ENCODE measurements around the gene USP24. TPM values are rescaled to one million over a fixed set of nuclear protein-coding genes. Genes with fewer than 3 reads are reported as not detected.

Gene USP24
- total RNA-seq, 4 donors from 2014 or later, result 42.7 to 77.1 (median 64.8) TPM

DNA sequence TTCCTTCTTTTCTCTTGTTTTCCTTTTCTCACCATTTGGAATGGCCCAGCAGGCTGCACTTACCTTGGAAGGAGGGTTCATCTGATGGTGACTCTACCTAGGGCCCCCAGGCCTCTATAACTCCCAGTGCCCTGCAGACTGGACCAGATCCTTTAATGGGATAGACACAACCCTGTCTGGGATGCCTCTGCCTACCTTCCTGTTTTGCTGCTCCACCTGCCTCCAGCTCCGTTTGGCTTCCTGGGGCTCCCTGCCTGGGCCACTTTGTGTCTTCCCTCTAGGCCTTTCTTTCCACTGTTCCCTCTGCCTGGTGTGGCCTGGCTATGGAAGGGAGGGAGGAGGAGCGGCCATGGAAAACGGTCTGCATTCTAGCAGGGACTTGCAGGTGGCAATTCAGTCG, 168.3 kb downstream of the USP24 start:
- TF ChIP-seq, protein P1, sequence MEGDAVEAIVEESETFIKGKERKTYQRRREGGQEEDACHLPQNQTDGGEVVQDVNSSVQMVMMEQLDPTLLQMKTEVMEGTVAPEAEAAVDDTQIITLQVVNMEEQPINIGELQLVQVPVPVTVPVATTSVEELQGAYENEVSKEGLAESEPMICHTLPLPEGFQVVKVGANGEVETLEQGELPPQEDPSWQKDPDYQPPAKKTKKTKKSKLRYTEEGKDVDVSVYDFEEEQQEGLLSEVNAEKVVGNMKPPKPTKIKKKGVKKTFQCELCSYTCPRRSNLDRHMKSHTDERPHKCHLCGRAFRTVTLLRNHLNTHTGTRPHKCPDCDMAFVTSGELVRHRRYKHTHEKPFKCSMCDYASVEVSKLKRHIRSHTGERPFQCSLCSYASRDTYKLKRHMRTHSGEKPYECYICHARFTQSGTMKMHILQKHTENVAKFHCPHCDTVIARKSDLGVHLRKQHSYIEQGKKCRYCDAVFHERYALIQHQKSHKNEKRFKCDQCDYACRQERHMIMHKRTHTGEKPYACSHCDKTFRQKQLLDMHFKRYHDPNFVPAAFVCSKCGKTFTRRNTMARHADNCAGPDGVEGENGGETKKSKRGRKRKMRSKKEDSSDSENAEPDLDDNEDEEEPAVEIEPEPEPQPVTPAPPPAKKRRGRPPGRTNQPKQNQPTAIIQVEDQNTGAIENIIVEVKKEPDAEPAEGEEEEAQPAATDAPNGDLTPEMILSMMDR (IDR thresholded peaks at IDR 0.05), result no peak
- ATAC-seq (ENCODE audit: low FRiP score) (no peak), DNase-seq (ENCODE audit: low spot score) (no peak)

DNA sequence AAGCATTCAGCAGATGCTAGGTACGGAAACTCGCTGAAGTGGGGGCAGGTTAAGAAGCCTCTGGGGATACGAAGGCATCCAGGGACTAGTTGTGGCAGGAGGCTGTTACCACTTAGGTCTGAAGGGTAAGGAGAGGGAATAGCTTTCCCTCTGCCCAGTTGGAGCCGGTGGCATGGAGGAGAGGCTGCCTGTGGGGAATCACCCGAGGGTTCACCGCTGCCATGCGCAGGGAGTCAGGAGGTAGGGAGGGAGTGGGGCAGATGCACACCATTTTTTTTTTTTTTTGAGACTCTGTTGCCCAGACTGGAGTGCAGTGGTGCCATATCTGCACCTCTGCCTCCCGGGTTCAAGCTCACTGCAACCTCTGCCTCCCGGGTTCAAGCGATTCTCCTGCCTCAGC, 169.7 kb downstream of the USP24 start:
- DNase-seq (ENCODE audit: low spot score) (no peak), ATAC-seq (ENCODE audit: low FRiP score) (no peak)
- TF ChIP-seq, protein P1 (IDR thresholded peaks at IDR 0.05), result no peak

DNA sequence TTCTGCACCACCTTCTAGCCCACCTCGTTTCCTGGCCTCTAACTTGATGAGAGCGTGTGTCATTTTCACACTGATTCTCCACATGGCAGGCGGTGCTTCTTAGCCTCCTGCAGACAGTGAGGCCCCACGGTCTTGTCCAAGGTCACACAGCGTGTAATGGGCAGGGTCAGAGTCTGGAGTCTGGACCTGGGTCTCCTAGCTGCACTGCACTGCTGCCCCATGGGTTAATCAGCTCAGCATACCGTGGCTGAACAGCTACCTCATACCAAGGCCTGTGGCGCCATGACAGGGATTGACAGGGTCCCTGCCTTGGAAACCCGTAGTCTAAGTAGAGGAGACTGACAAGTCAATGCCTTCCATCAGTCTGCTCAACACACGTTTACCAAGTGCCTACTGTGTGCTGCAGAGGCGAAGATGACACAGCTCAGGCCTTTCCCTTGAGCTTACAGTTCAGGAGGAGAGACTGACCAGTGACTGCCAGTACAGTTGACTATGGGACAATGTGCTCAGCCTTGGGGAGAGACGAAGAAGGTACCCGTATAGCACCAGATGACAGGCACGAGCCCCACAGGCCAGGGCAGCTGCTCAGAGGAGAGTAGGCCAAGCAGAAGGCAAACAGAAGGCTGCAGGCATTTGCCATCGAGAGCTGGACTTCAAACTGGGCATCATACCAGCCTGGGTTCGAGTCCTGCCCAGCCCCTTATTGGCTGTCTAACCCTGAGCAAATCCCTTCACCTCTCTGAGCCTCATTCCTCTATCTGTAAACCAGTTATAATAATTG, 170.4 kb downstream of the USP24 start:
- DNase-seq (ENCODE audit: low spot score), result no peak
- ATAC-seq (ENCODE audit: low FRiP score), result no peak
- TF ChIP-seq, protein P1 (IDR thresholded peaks at IDR 0.05), result no peak

DNA sequence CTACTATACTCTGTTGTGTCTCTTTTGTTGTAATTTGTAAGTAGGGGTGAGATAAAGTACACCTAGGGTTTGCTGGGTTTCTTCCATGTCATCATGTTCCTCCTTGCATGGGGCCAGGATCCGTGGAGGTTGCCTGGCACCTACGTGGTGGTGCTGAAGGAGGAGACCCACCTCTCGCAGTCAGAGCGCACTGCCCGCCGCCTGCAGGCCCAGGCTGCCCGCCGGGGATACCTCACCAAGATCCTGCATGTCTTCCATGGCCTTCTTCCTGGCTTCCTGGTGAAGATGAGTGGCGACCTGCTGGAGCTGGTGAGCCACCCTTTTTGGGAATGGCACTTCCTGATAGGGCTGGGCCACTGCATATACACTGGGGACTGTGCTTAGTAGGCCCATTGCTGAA, 171.4 kb downstream of the USP24 start:
- TF ChIP-seq, protein P1 (IDR thresholded peaks at IDR 0.05), result no peak
- DNase-seq (ENCODE audit: low spot score) (no peak), ATAC-seq (ENCODE audit: low FRiP score) (no peak)

DNA sequence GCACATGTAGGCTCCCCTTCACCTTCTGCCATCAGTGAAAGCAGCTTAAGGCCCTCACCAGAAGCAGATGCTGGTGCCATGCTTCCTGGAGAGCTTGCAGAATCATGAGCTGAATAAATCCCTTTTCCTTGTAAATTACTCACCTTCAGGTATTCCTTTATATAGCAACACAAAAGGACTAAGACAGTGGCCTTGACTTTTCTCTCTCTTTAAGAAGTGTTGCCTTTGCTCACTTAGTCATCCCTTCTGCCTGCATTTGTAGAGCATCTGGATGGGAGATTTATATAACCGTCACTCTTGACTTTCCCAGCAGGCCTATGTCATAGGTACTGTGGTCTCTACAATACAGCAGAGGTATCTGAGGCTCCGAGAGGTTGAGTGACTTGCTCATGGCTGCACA, 172.2 kb downstream of the USP24 start:
- TF ChIP-seq, protein P1 (IDR thresholded peaks at IDR 0.05), result no peak
- no peak for ATAC-seq (ENCODE audit: low FRiP score)
- DNase-seq (ENCODE audit: low spot score), result no peak

DNA sequence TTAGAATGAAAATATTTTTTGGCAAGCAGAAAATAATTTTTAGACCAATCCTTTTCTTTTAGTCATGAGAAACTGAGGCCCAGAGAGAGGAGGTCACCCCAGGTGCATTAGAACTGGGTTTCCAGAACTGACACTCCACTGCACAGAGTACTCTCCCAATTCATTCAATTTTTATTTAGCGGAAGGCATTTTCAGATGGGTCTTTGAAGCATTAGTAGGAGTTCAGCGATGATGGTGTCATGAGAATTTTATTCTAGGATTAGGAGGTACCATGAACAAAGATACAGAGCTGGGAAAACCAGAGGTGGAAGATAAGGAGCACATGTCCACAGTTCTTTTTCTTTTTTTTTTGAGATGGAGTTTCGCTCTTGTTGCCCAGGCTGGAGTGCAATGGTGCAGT, 173.6 kb downstream of the USP24 start:
- ATAC-seq (ENCODE audit: low FRiP score), result no peak
- DNase-seq (ENCODE audit: low spot score), result no peak
- TF ChIP-seq, protein P1 (IDR thresholded peaks at IDR 0.05), result no peak

DNA sequence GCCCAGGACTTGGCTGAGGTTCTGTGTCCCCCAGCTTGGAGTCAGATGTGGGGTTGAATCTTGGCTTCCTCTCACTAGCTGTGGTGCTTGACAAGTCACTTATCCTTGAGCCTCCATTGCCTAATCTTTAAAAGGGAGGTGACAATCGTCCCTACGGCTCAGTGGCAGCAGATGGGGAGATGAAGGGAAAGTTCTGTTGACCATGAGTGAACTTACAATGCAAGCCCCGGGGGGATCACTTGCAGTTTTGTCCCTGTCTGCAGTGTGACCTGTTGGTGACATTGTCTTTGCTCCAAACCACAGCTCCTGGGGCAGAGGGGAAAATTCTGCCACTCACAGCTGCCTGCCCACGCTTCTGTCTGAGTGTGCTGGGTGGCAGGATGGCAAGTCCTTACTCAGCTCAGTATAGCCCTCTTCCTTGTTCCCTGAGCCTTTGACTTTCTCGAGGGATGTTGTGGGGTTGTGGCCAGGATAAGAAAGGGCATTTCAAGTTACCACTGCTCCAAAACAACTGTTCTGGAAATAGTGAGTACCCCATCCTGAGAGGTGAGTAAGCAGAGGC, 174.2 kb downstream of the USP24 start:
- TF ChIP-seq, protein P1 (IDR thresholded peaks at IDR 0.05), result no peak
- DNase-seq (ENCODE audit: low spot score) (no peak), ATAC-seq (ENCODE audit: low FRiP score) (no peak)

Data from omental fat pad (tissue), 4 donors.